B cell (primary cell): ENCODE results near the gene NR6A1. TPM values are rescaled to one million over a fixed set of nuclear protein-coding genes. Genes with fewer than 3 reads are reported as not detected.

ENCODE experiments used
- ATAC-seq: fragments of 200-7000 bp; cut with Tn5 transposase; one replicate; pipeline ENCODE4 v1.10.0; 2021; ENCODE audit warnings: low read depth, mild to moderate bottlenecking, moderate number of reproducible peaks, moderate library complexity
- CTCF ChIA-PET: fragments of 350-600 bp; sonication (Branson Sonifier 250); formaldehyde crosslinking; loops from one replicate; lab custom pipeline; 2021; ENCODE audit warnings: antibody characterized with exemption, inconsistent platforms; lab: Charles Lee
- POLR2A ChIA-PET: fragments of 350-600 bp; sonication (Branson Sonifier 250); formaldehyde crosslinking; loops from one replicate; lab custom pipeline; 2021; ENCODE audit warnings: antibody characterized with exemption; lab: Charles Lee
- DNase-seq: peaks from one replicate; pipeline ENCODE4 v3.0.0; 2013
- H2AFZ ChIP-seq: 2 replicates; pipeline ENCODE4 v1.6.1; 2012; ENCODE audit warnings: mild to moderate bottlenecking, low read depth, low read length; ENCODE audit not compliant: insufficient read depth, poor library complexity, severe bottlenecking
- H3K27ac ChIP-seq, 2 donors: 1 replicate in 1 of 2; 2 replicates in 1 of 2; pipeline ENCODE4 v1.5.1; 2012 to 2013; ENCODE audit warnings: low read length in 2 of 2, mild to moderate bottlenecking in 2 of 2, moderate library complexity in 1 of 2
- H3K27me3 ChIP-seq, 4 experiments: fragments of 200-600 bp in 1 of 4; sonication (generic) in 1 of 4; replicated peaks in 1 of 4; 1 replicate in 2 of 4; 2 replicates in 2 of 4; pipeline versions ENCODE4 v1.6.1 to v1.7.0; 2013 to 2016; ENCODE audit warnings: low read length in 3 of 4, mild to moderate bottlenecking in 2 of 4, mixed read lengths in 1 of 4, moderate library complexity in 1 of 4; ENCODE audit not compliant: insufficient read depth in 4 of 4, control insufficient read depth in 3 of 4; ENCODE audit errors: control extremely low read depth in 1 of 4
- H3K36me3 ChIP-seq, 2 experiments: replicated peaks in 1 of 2; 1 replicate in 1 of 2; 2 replicates in 1 of 2; pipeline versions ENCODE4 v1.6.1 to v1.7.1; 2013; ENCODE audit warnings: low read length in 1 of 2; ENCODE audit not compliant: insufficient read depth in 2 of 2, control insufficient read depth in 1 of 2; ENCODE audit errors: control extremely low read depth in 1 of 2, extremely low read depth in 1 of 2
- H3K4me1 ChIP-seq, 2 donors: fragments of 200-600 bp in 1 of 2; sonication (generic) in 1 of 2; 1 replicate in 1 of 2; 2 replicates in 1 of 2; pipeline versions ENCODE4 v1.5.1 to v1.6.1; 2013 to 2017; ENCODE audit warnings: low read length in 2 of 2; ENCODE audit not compliant: control insufficient read depth in 2 of 2, insufficient read depth in 2 of 2
- H3K4me2 ChIP-seq: replicated peaks from 2 replicates; pipeline ENCODE3; 2012; ENCODE audit warnings: mild to moderate bottlenecking, low read depth, low read length; ENCODE audit not compliant: poor library complexity, severe bottlenecking
- H3K4me3 ChIP-seq, 5 experiments: fragments of 200-600 bp in 1 of 5; sonication (generic) in 1 of 5; 1 replicate in 3 of 5; 2 replicates in 2 of 5; pipeline versions ENCODE4 v1.5.1 to v1.7.0; 2011 to 2016; ENCODE audit warnings: low read length in 4 of 5, mild to moderate bottlenecking in 4 of 5, low read depth in 2 of 5, control low read depth in 1 of 5, moderate library complexity in 1 of 5; ENCODE audit not compliant: insufficient read depth in 1 of 5; ENCODE audit errors: control extremely low read depth in 1 of 5, extremely low read depth in 1 of 5
- H3K79me2 ChIP-seq: fragments of 200-600 bp; sonication (generic); one replicate; pipeline ENCODE4 v1.6.0; 2016; ENCODE audit warnings: low read length; ENCODE audit not compliant: control insufficient read depth, insufficient read depth
- H3K9ac ChIP-seq: fragments of 200-600 bp; sonication (generic); 2 replicates; pipeline ENCODE4 v1.6.1; 2017; ENCODE audit warnings: mild to moderate bottlenecking, low read length, moderate library complexity
- H3K9me3 ChIP-seq, 3 donors: one replicate each; pipeline versions ENCODE4 v1.6.1 to v1.7.1; 2013; ENCODE audit warnings: low read length in 2 of 3; ENCODE audit not compliant: control insufficient read depth in 2 of 3, insufficient read depth in 1 of 3; ENCODE audit errors: control extremely low read depth in 1 of 3
- H4K20me1 ChIP-seq: 2 replicates; pipeline ENCODE4 v1.6.0; 2012; ENCODE audit warnings: mild to moderate bottlenecking, low read length; ENCODE audit not compliant: insufficient read depth, control insufficient read depth, poor library complexity, severe bottlenecking
- H3K27ac Mint-ChIP-seq: one replicate; pipeline ENCODE4 v1.8.0; 2021; ENCODE audit warnings: mixed read lengths
- H3K27me3 Mint-ChIP-seq: one replicate; pipeline ENCODE4 v1.8.0; 2021; ENCODE audit warnings: mixed read lengths
- H3K4me1 Mint-ChIP-seq: one replicate; pipeline ENCODE4 v1.8.0; 2021; ENCODE audit warnings: mixed read lengths
- H3K4me3 Mint-ChIP-seq: one replicate; pipeline ENCODE4 v1.8.0; 2021; ENCODE audit warnings: mixed read lengths
- H3K9me3 Mint-ChIP-seq: one replicate; pipeline ENCODE4 v1.8.0; 2022; ENCODE audit warnings: mixed read lengths; ENCODE audit not compliant: insufficient read depth
- EZH2 ChIP-seq: IDR thresholded peaks from 2 replicates; pipeline ENCODE4 v1.6.1; 2012; ENCODE audit warnings: borderline replicate concordance, low read depth, mild to moderate bottlenecking, moderate library complexity, low read length; ENCODE audit not compliant: insufficient read depth, poor library complexity, severe bottlenecking
- WGBS: methylation state at CpG from one replicate; pipeline ENCODE4 v1.1.5; 2013; ENCODE audit warnings: missing lambda C conversion rate; ENCODE audit not compliant: insufficient coverage; 5-methylcytosine and 5-hydroxymethylcytosine counted together
- intact Hi-C: fragments of 100-400 bp; cut with micrococcal nuclease; formaldehyde crosslinking; loops from one replicate; pipeline ENCODE4 v1.10.0; 2022
- polyA plus RNA-seq: library from polyadenylated mRNA; depleted of rRNA; stranded (reverse); fragments of >200 nt; gene quantifications from 2 replicates; pipeline ENCODE4 v1.2.3, GENCODE V29; 2012
- total RNA-seq, 2 donors: library from RNA; stranded (reverse); fragments of 120-200 nt in 1 of 2; gene quantifications; 1 replicate in 1 of 2; 2 replicates in 1 of 2; pipeline versions ENCODE4 v1.2.3 to v1.2.4, GENCODE V29; 2013 to 2022
- TF ChIP-seq, protein P1 (sequence below): fragments of 200-600 bp; IDR thresholded peaks from one replicate; pipeline ENCODE4 v1.8.0; 2022; ENCODE audit warnings: antibody characterized with exemption, mild to moderate bottlenecking

NR6A1 gene
- total and polyA plus RNA-seq, 2 donors (not counting 1 experiment from before 2014, with no cell fraction given): 0.09 to 0.67 TPM

DNA sequence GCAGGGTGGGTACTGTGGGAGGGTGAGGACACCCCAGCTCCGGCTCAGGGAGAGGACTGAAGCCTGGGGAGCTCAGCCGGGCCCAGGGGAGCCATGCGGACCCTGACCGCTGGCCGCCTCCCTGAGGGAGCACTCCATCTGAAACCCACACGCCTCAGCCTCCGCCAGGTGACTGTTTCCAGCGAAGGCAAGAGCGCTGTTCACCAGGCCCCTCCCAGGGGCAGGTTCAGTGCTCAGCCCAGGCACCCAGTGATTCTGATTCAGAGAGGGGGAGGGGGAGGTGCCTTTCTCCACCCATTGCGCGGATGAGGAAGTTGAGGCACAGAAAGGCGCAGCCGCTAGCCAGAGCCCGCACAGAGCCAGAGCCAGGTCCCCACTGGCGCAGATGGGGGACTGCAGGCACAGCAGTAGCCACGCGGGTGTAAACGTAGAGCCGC, 293.9 kb downstream of the NR6A1 start:
- ChIA-PET POLR2A (no interaction called here), CTCF (no interaction called here)
- Histone ChIP-seq H3K4me2 (peak overlapping the region; percentile 15), H3K27me3 (peaks cover 0 to 36% (median 8%) of the 10 kb centered on the region in 4 experiments), H3K79me2 (no peaks in the 10 kb centered on the region), H3K36me3 (no peaks in the 10 kb centered on the region), H3K4me3 (no peak overlapping the region), H3K9me3 (peaks cover 0 to 4% (median 0%) of the 10 kb centered on the region in 3 donors), H2AFZ (no peak overlapping the region), H3K27ac (no peak overlapping the region), H3K9ac (no peak overlapping the region), H3K4me1 (peaks cover 0 to 5% of the 10 kb centered on the region in 2 donors), H4K20me1 (no peaks in the 10 kb centered on the region)
- H3K27ac Mint-ChIP-seq: no peak overlapping the region
- TF ChIP-seq, protein P1, sequence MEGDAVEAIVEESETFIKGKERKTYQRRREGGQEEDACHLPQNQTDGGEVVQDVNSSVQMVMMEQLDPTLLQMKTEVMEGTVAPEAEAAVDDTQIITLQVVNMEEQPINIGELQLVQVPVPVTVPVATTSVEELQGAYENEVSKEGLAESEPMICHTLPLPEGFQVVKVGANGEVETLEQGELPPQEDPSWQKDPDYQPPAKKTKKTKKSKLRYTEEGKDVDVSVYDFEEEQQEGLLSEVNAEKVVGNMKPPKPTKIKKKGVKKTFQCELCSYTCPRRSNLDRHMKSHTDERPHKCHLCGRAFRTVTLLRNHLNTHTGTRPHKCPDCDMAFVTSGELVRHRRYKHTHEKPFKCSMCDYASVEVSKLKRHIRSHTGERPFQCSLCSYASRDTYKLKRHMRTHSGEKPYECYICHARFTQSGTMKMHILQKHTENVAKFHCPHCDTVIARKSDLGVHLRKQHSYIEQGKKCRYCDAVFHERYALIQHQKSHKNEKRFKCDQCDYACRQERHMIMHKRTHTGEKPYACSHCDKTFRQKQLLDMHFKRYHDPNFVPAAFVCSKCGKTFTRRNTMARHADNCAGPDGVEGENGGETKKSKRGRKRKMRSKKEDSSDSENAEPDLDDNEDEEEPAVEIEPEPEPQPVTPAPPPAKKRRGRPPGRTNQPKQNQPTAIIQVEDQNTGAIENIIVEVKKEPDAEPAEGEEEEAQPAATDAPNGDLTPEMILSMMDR: no peak
- no peak for TF ChIP-seq EZH2
- H3K4me1 Mint-ChIP-seq: no peaks in the 10 kb centered on the region
- H3K4me3 Mint-ChIP-seq: no peak overlapping the region
- intact Hi-C loops: no loop called here
- 46% methylated on average over 19 of the region's 19 CpGs for WGBS
- no peaks in the 10 kb centered on the region for H3K9me3 Mint-ChIP-seq
- no peak for ATAC-seq
- DNase-seq: no peak
- H3K27me3 Mint-ChIP-seq: peaks cover 19% of the 10 kb centered on the region

DNA sequence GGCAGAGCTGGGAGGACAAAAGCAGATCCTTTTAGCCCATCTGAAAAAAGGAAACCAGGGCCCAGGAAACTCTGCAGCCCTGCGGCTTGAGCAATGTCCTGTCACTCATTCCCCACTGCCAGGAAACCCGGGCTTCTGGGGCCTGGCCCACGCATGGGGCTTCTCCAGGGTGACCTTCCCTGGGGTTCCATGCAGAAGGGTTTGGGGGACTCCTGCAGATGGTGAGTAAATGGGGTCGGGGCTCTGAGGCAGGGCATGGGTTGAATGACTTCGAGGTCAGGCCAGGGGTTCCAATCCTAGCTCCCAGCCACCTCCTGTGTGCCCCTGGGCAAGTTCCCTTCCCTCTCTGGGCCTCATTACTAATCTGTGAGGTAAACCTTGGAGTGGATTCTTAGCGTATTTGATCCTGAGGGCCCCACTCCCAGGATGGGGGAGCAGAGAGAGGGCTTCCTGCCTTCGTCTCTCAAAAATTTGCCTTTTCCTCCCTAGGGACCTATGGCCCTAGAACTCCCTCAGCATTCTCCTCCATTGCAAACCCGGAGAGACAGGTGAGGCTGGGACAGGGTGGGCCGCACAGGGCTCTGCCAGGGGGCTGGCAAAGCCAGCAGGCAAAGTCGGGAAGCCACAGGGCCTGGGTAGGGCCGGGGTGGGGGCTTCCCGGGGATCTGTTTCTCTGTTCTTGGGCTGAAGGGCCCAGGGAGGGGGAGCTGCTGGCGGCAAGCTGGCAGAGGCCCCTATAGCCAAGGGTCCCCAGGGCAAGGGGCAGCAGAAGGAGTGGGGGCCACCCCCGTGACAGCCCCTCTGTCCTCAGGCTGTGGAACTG, 295.0 kb downstream of the NR6A1 start:
- no peak overlapping the region for H2AFZ ChIP-seq
- peaks cover 0 to 4% (median 0%) of the 10 kb centered on the region in 3 donors for H3K9me3 ChIP-seq
- Mint-ChIP-seq H3K27ac (no peak overlapping the region), H3K9me3 (no peaks in the 10 kb centered on the region), H3K27me3 (peaks cover 19% of the 10 kb centered on the region), H3K4me3 (no peak overlapping the region), H3K4me1 (no peaks in the 10 kb centered on the region)
- ChIA-PET POLR2A (no interaction called here), CTCF (no interaction called here)
- H3K4me3 ChIP-seq: no peak overlapping the region
- intact Hi-C loops: no loop called here
- H4K20me1 ChIP-seq: no peaks in the 10 kb centered on the region
- H3K27me3 ChIP-seq: peaks cover 0 to 40% (median 8%) of the 10 kb centered on the region in 4 experiments
- no peaks in the 10 kb centered on the region for H3K79me2 ChIP-seq
- no peak overlapping the region for H3K27ac ChIP-seq
- DNase-seq (no peak), ATAC-seq (no peak)
- TF ChIP-seq, protein P1: no peak
- no peak for TF ChIP-seq EZH2
- no peak overlapping the region for H3K9ac ChIP-seq
- no peaks in the 10 kb centered on the region for H3K36me3 ChIP-seq
- peaks cover 0 to 5% of the 10 kb centered on the region in 2 donors for H3K4me1 ChIP-seq
- no peak overlapping the region for H3K4me2 ChIP-seq
- WGBS: 62% methylated on average over 13 of the region's 14 CpGs
